ENCODE results near the gene HSH2D. TPM values are rescaled to one million over a fixed set of nuclear protein-coding genes. Genes with fewer than 3 reads are reported as not detected.

Gene HSH2D
- total and polyA plus RNA-seq, 2 of the 13 experiments (the other 11 are each of a cell fraction or from before 2014, with no cell fraction given), result 0.69 to 3.2 TPM

GRCh38 chr19:16185123-16185767 is 41.8 kb downstream of the HSH2D start, which contains the start of gene FAM32A (continued):
- TF ChIP-seq HMGXB3 (CRISPR knock-in tag; IDR thresholded peaks at IDR 0.05; ENCODE audit: borderline replicate concordance) (no peak), TOE1 (CRISPR knock-in tag; IDR thresholded peaks at IDR 0.05) (no peak), THAP7 (CRISPR knock-in tag; IDR thresholded peaks at IDR 0.05) (peak; percentile 100), CSRNP1 (CRISPR knock-in tag; IDR thresholded peaks at IDR 0.05) (no peak), ZNF296 (CRISPR knock-in tag; conservative IDR thresholded peaks at IDR 0.05) (no peak), SMAD9 (CRISPR knock-in tag; IDR thresholded peaks at IDR 0.05) (no peak), ATAD3A (CRISPR knock-in tag; IDR thresholded peaks at IDR 0.05) (no peak), KDM6A (CRISPR knock-in tag; IDR thresholded peaks at IDR 0.05; ENCODE audit: low read depth) (no peak), TFDP1 (CRISPR knock-in tag; IDR thresholded peaks at IDR 0.05; ENCODE audit: borderline replicate concordance) (no peak), ZNF484 (CRISPR knock-in tag; IDR thresholded peaks at IDR 0.05; ENCODE audit: borderline replicate concordance, low read depth) (no peak), ZNF782 (CRISPR knock-in tag; IDR thresholded peaks at IDR 0.05; ENCODE audit: borderline replicate concordance) (no peak), GLI4 (CRISPR knock-in tag; IDR thresholded peaks at IDR 0.05; ENCODE audit: borderline replicate concordance) (no peak), CREM (IDR thresholded peaks at IDR 0.05) (peak; percentile 84), CREM (CRISPR knock-in tag; IDR thresholded peaks at IDR 0.05) (no peak), MIXL1 (CRISPR knock-in tag; IDR thresholded peaks at IDR 0.05) (no peak), ZNF792 (CRISPR knock-in tag; IDR thresholded peaks at IDR 0.05) (no peak), ZNF205 (CRISPR knock-in tag; IDR thresholded peaks at IDR 0.05) (peak; percentile 36; the same call in 1 of the 2 replicates), RFX5 (IDR thresholded peaks at IDR 0.05; ENCODE audit: low read depth, low read length) (no peak), CERS6 (CRISPR knock-in tag; IDR thresholded peaks at IDR 0.05) (no peak), SP2 (CRISPR knock-in tag; IDR thresholded peaks at IDR 0.05) (peak; percentile 91), REL (CRISPR knock-in tag; conservative IDR thresholded peaks at IDR 0.05) (no peak), ELF1 (CRISPR knock-in tag; IDR thresholded peaks at IDR 0.05) (peak; percentile 99), ZNF570 (CRISPR knock-in tag; IDR thresholded peaks at IDR 0.05; ENCODE audit: borderline replicate concordance) (no peak)
